Activated T-cell treated with anti-CD3 and anti-CD28 coated beads for 48 hours (primary cell): ENCODE results near the gene XXYLT1.

Experiments used
- DNase-seq: peaks from one replicate; pipeline ENCODE4 v3.0.0-alpha.2; 2020; ENCODE audit warnings: low read depth

The XXYLT1 gene

DNA sequence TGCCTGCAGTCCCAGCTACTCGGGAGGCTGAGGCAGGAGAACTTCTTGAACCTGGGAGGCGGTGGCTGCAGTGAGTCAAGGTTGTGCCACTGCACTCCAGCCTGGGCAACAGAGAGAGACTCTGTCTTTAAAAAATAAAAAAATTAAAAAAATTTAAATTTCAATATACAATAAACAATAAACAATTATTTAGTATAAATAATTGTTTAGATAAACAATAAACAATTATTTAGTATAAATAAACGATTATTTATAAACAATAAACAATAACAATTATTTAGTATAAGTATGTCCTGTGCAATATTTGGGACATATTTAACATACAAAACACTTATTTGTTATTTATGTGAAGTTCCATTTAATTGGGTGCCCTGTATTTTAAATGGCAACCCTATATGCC is 119.6 kb downstream of the XXYLT1 start:
- no peak for DNase-seq

DNA sequence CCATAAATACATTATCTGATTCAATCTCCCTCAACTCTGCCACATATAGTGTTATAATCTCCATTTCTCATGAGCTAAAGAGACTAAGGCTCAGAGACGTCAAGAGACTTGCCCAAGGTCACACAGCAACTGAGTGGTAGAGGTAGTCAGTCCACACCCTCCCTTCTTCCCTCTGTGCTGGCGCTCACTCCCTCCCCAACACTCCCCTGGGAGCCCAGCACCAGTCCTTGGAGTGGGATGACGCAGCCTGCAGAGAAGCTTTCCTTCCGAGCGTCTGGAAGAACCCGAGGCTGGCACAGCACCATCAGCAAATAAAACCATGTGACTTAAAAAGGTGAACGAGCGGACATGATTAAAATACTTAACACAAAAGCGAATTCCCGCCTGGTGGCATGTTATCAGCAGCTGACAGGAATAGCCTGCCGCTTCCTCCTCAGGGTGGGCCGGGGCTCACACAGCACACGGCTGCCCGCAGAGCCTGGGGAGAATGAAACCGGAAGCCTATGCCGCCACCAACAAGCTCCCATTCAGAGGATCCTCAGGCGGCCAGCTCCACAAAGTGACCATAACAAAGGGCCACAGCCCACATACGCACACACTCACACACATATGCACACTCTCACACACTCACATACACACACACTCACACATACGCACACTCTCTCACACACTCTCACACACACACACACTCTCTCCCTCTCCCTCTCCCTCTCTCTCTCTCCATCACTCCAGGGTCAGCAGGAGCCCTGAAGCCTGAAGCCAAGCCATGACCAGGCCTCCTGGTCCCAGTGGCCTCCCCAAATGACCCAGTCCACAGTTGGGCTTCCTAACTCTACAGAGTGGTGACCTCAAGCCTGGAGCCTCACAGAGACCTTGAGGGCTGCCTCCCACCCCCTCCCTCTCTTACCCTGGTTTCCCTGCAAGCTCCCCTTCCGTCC is 120.5 kb downstream of the XXYLT1 start:
- DNase-seq: no peak

DNA sequence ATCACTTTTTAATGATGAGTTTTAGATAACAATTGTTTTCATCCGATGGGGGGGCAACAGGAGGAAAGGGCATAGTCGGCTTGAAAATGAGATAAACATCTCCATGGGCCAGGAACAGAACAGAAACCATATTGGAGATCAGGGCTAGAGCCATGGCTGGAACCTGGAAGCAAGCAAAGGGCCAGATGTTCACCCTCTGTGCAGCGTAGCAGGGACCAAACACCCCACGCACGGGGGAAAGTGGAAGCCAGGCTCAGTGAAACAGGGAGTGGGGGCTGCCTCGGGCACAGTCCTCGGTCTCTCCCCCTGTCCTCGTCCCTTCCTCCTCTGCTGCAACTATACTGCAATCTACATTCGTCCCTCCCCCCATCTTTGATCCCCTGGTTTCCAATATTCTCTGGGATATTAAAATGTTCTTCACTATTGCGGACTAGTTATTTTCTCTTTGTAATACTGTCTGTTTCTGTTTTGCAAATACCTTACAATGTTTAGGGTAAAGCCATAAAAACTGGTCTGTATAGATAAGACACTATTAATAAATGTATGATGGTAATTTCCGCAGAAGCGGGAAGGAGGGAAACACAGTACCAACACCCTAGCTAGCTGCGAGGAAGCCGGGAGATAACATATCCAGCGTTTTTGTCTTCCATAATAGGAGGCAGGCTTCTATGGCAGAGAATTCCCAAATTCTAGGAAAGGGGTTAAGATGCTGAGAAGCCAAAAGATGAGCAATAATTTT is 121.5 kb downstream of the XXYLT1 start:
- no peak for DNase-seq

DNA sequence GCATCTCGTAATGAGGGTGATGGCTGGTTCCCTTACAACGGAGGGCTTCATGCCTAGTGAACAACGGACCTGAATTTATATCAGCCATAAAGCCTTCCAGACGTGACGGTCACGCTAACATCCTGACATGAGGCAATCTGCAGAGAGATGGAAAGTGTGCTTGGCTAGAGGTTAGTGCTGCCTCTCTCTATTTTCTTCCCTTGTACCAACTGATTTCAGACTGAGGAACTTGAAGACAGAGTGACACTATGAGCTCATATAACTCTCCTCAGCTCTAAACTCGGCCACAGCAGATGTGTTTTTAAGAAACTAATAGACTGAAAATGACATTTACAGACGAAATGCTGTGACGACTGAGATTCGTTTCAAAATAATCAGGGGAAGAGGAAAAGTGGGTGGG is 122.4 kb downstream of the XXYLT1 start:
- DNase-seq: no peak

GRCh38 chr3:195147649-195148080 is 123.3 kb downstream of the XXYLT1 start:
- DNase-seq: no peak

- DNase-seq: no peak
These were observed 124.8 kb downstream of the XXYLT1 start for GRCh38 chr3:195146131-195146530.

DNA sequence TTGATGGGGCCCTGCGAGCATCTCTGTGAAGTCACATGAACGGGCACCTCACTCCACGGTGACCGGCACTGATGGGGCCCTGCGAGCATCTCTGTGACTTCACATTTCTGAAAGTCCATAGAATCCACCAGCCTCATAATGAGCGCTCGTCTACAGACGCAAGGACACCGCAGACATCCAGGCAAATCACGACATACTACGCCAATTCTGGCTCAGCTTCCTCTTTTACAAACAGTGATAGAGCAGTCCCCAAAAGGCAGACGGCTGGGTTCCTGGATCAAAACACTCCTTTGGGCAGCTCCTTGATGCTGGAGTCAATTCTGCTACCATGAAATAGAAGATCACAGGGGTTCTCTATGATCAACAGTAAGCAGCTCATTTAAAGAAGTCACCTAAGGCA is 125.4 kb downstream of the XXYLT1 start:
- DNase-seq: no peak

- no peak for DNase-seq
These were observed 127.7 kb downstream of the XXYLT1 start for GRCh38 chr3:195143221-195143620.

- no peak for DNase-seq
These were observed 128.4 kb downstream of the XXYLT1 start for GRCh38 chr3:195142519-195142918.

- no peak for DNase-seq
These were observed 129.9 kb downstream of the XXYLT1 start for GRCh38 chr3:195140816-195141793.

- DNase-seq: no peak
These were observed 130.5 kb downstream of the XXYLT1 start for GRCh38 chr3:195140410-195140809.

GRCh38 chr3:195139876-195140240 is 131.1 kb downstream of the XXYLT1 start:
- no peak for DNase-seq

- no peak for DNase-seq
These were observed 131.7 kb downstream of the XXYLT1 start for GRCh38 chr3:195139091-195139875.

DNA sequence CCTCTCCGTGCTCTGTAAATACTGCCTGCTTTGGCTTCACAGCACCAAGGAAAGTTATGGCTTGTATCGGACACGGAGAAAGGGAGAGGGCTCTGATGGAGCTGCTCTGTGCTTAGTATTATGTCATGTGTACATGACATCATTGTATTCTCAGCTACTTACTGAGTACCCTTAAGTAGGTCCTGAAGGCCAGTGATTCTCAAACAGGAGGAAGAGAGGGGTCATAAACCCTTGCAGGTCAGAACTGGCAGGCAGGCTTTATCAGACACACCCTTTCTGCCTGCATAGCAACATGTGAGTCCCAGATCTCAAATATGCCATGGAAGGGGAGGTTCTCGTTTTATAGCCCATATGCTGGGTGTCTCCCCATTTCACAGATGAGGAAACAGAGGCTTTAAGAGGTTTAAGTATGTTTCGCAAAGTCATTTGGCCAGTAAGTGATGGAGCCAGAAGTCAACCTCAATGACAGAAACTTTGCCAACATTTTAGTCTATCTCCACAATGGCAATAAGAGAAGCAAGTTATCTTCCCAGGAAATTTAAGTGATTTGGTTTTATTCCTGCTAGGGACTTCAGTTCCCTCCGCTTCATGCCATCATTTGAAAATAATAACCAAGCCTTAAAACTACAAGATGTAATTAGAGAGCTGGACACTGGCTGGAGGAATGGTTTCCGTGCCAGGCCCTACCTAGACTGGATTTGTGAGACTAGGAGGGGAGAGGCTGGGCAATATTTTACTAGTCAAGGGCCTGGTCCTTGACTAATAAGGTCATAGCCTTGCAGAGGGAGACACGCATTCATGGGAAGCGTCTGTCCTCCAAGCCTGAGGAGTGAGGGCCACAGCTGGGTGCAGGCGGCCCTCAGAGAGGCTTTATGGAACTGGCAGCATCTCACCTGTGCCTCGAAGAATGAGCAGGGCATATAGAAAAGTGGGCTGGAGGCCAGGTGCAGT is 133.0 kb downstream of the XXYLT1 start:
- DNase-seq: no peak

GRCh38 chr3:195135917-195136316 is 135.0 kb downstream of the XXYLT1 start:
- DNase-seq: no peak

GRCh38 chr3:195134431-195134830 is 136.5 kb downstream of the XXYLT1 start:
- DNase-seq: no peak

- peak; percentile 33 for DNase-seq
These were observed 137.5 kb downstream of the XXYLT1 start for GRCh38 chr3:195133462-195133861.

DNA sequence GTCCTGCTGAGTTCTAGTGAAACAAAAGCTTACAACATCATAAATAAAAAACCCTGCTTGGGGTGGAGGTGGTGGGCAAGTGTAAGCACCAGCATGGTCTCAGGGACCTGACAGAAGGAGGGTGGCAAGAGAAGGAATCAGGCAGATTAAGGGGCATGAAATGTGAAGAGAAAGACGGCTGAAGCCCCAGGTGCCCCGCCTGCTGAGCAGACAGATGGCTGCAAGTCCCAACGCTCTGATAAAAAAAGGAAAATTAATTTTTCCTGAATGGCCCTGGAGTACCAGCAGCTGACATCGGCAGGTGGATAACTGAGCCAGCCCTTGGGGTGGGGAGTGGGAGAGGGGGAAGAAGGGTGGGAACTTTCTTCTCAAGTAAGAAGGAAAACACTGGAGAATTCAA is 137.9 kb downstream of the XXYLT1 start:
- DNase-seq: no peak

DNA sequence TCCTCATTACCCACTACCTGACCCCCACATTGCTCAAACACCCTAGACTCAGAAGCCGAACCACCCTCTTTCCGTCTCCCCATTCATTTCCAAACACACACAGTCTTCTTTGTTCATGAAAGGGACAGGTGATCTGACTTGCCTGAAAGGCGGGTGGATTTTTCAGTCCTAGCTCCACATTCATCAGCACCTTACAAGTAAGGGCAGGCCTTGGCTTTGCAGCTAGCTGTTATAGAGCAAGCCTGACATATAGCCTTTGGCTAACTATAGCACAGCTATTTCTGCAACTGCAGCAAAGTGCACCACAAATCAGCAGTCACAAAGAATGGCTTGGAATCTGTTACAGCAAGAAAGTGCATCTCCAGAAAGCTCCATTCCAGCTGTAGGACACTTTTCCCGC is 139.8 kb downstream of the XXYLT1 start:
- no peak for DNase-seq
